ENCODE data around the gene ODAD3. TPM values are rescaled to one million over a fixed set of nuclear protein-coding genes. Genes with fewer than 3 reads are reported as not detected.

ODAD3 gene
- total RNA-seq, 1 donor from 2014 or later = not detected

GRCh38 chr19:11423791-11424181, 11.1 kb downstream of the ODAD3 start:
- H3K27me3 ChIP-seq = no peaks in the 10 kb centered on the region
- DNase-seq (ENCODE audit: low spot score in 2 of 2) = no peak
- intact Hi-C loops (cut with DNase I) = no loop called here
- no peak overlapping the region for H3K27ac ChIP-seq
- no peaks in the 10 kb centered on the region for H3K36me3 ChIP-seq
- no peak overlapping the region for H3K4me3 ChIP-seq
- H3K4me1 ChIP-seq = peaks cover 14 to 30% of the 10 kb centered on the region in 2 donors
- no peak for TF ChIP-seq CTCF (IDR thresholded peaks at IDR 0.05)
- H3K9me3 ChIP-seq = no peaks in the 10 kb centered on the region

- no peaks in the 10 kb centered on the region for H3K36me3 ChIP-seq
- no peaks in the 10 kb centered on the region for H3K27me3 ChIP-seq
- peaks cover 14 to 35% of the 10 kb centered on the region in 2 donors for H3K4me1 ChIP-seq
- intact Hi-C loops (cut with DNase I) = no loop called here
- H3K9me3 ChIP-seq = no peaks in the 10 kb centered on the region
- H3K4me3 ChIP-seq = no peak overlapping the region
- peak overlapping the region in 1 of 2 donors; percentile 37 for H3K27ac ChIP-seq
- TF ChIP-seq CTCF (IDR thresholded peaks at IDR 0.05) = no peak
- no peak for DNase-seq (ENCODE audit: low spot score in 2 of 2)
Measured at GRCh38 chr19:11423164-11423790, 11.6 kb downstream of the ODAD3 start.

DNA sequence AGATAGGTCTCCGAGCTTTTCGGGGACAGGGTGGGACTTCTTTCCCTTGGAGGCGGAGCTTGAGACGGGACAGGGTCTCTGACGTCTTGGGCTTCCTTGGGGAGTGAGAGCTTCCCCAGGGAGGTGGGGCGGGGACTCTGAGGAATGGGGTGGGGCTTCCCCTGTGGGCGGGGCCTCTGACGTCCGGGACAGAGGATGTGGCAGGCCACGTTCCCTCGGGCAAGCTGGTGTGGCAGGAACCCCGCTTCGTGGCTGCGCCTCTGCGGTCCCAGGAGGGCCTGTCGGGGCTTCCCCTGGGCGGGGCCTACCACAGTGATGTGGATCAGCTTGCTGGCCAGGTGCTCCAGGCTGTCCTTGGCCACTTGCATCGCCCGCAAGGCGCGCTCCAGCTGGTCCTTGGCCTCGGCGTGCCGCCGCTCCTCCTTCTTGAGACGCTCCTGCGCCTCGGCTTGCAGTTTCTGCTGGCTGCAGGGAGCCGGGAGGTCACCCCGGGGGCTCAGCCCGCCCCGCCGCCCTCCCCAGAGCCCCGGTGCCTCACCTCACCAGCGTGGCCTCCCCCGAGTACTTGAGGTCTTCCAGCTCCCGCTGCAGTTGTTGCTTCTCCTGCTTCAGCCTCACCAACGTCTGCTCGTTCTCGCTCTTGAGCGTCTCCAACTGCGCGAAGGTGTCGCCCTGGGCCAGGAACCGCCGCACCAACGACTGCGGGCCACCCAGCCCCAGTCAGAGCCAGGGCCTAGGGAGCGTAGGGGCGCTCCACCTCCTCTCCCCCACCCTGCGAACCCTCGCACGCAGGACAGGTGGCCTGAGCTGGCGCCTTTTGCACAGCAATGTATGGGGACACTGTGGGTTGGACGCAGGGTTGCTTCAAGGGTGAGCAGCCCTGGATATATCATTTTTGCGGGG, 12.5 kb downstream of the ODAD3 start:
- TF ChIP-seq CTCF (IDR thresholded peaks at IDR 0.05) = no peak
- DNase-seq (ENCODE audit: low spot score in 2 of 2) = peak; percentile 77 to 90
- no peaks in the 10 kb centered on the region for H3K9me3 ChIP-seq
- peaks cover 14 to 35% of the 10 kb centered on the region in 2 donors for H3K4me1 ChIP-seq
- no peaks in the 10 kb centered on the region for H3K36me3 ChIP-seq
- intact Hi-C loops (cut with DNase I) = loop anchor here (1.0 kb wide), 1 partner anchor 13 kb away; the partner anchor contains the start of genes ODAD3 and PRKCSH
- no peaks in the 10 kb centered on the region for H3K27me3 ChIP-seq
- H3K27ac ChIP-seq = peak overlapping the region; percentile 62 to 79
- peak overlapping the region; percentile 42 to 65 for H3K4me3 ChIP-seq

DNA sequence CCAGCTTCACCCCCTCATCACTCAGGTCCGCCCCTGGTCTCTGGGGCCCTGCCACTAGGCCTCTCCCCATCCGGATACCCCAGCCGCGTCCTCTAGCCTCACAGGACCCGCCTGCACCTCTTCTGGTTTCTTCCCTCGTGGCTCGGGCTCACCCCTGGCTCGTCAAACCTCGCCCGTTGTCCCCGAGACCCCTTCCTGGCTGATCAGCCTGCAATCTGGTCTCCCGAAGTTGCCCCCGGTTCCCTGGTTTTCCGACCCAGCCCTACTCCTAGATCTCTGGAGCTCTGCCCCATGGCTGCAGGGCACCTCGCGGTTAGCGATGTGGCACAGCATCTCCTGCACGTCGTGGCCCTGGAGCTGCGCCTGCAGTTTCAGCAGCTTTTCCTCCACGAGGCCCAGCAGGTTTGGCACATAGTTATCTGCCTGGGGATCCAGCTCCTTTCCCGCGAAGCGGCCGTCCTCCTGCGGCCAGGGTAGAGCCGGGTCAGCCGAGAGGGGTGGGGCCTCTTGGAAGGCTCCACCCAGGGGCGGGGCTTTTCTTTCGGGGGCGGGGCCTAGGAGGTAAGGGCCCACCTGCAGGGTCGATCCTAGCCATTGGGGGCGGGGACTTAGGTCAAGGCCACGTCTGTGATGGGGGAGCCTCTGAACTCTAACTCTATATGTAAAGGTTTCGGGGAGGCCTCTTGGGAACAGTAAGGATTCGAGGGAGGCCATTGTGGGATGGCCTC, 13.4 kb downstream of the ODAD3 start:
- H3K27me3 ChIP-seq = no peaks in the 10 kb centered on the region
- no peak for TF ChIP-seq CTCF (IDR thresholded peaks at IDR 0.05)
- intact Hi-C loops (cut with DNase I) = loop anchor here (1.0 kb wide), 1 partner anchor 14 kb away; the partner anchor contains the start of genes ODAD3 and PRKCSH
- H3K27ac ChIP-seq = peak overlapping the region; percentile 66 to 79
- H3K36me3 ChIP-seq = no peaks in the 10 kb centered on the region
- peak overlapping the region; percentile 42 to 65 for H3K4me3 ChIP-seq
- H3K9me3 ChIP-seq = no peaks in the 10 kb centered on the region
- H3K4me1 ChIP-seq = peaks cover 14 to 35% of the 10 kb centered on the region in 2 donors
- DNase-seq (ENCODE audit: low spot score in 2 of 2) = no peak

All from ascending aorta (tissue), 2 donors.